KMS-11 (cell line): ENCODE data around the gene BBOF1.
A peak's percentile ranks its signal among the peaks of the same experiment; 100 is the strongest.

Experiments
- H2AFZ ChIP-seq: fragments of 200-600 bp; sonication (generic); 2 replicates; pipeline ENCODE4 v1.6.1; 2016; ENCODE audit warnings: antibody characterized with exemption, mixed run types, low read depth
- H3K27ac ChIP-seq: fragments of 200-600 bp; sonication (generic); 2 replicates; pipeline ENCODE4 v1.6.1; 2016; ENCODE audit warnings: mild to moderate bottlenecking, mixed run types
- H3K27me3 ChIP-seq: fragments of 200-600 bp; sonication (generic); 2 replicates; pipeline ENCODE4 v1.6.1; 2017; ENCODE audit warnings: mild to moderate bottlenecking, low read depth, mixed run types, moderate library complexity; ENCODE audit not compliant: insufficient read depth
- H3K36me3 ChIP-seq: fragments of 200-600 bp; sonication (generic); 2 replicates; pipeline ENCODE4 v1.6.1; 2017; ENCODE audit warnings: mild to moderate bottlenecking, mixed run types; ENCODE audit not compliant: insufficient read depth
- H3K4me1 ChIP-seq: fragments of 200-600 bp; sonication (generic); 2 replicates; pipeline ENCODE4 v1.6.1; 2016; ENCODE audit warnings: mild to moderate bottlenecking, low read depth, mixed run types; ENCODE audit not compliant: poor library complexity, severe bottlenecking
- H3K4me2 ChIP-seq: fragments of 200-600 bp; sonication (generic); 2 replicates; pipeline ENCODE4 v1.7.0; 2016; ENCODE audit warnings: mild to moderate bottlenecking, mixed run types
- H3K4me3 ChIP-seq: fragments of 200-600 bp; sonication (generic); IDR thresholded peaks from 2 replicates; pipeline ENCODE4 v1.6.1; 2017; ENCODE audit warnings: low read depth, low read length, mixed read lengths; ENCODE audit not compliant: insufficient read depth
- H3K79me2 ChIP-seq: fragments of 200-600 bp; sonication (generic); 2 replicates; pipeline ENCODE4 v1.6.1; 2016; ENCODE audit warnings: low read depth, mixed run types; ENCODE audit not compliant: insufficient read depth
- H3K9ac ChIP-seq: fragments of 200-600 bp; sonication (generic); 2 replicates; pipeline ENCODE4 v1.6.1; 2016; ENCODE audit warnings: mild to moderate bottlenecking, mixed run types
- H4K20me1 ChIP-seq: fragments of 200-600 bp; sonication (generic); 2 replicates; pipeline ENCODE4 v1.6.1; 2016; ENCODE audit warnings: mild to moderate bottlenecking, mixed run types; ENCODE audit not compliant: insufficient read depth
- TF ChIP-seq, protein P1 (sequence below): fragments of 200-600 bp; sonication (generic); conservative IDR thresholded peaks from 2 replicates; pipeline ENCODE4 v1.6.1; 2017; ENCODE audit warnings: low read depth, mild to moderate bottlenecking, antibody characterized with exemption, low read length, moderate library complexity, mixed read lengths

The BBOF1 gene

DNA sequence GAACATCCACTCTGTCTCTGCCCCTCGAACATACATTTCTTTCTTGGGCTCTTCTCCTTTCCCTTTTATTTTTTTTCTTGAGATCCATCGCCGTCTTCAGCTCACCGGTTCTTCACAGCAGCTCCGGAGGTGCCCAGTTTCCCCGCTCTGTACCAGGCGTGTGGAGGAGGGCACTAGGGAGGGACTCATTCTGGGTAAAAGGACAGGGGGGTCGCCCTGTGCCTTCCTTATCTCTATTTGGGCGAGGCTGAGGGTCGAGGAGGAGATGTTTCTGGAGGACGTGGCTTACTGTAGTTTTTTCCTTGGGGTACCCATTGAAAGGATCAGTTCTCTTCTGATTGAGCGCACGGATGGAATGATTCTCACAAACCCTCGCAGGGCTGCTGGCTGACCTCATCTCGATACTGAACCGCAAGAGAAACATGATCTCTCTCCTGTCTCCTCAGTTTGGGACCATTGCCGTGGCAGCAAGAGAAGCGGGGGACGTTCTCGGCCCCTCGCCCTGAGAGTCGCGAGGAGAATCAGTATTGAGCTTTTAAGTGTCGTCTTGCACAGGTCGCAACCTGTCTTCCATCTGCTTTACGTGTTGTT lies 66.0 kb downstream of the BBOF1 start:
- H3K27ac ChIP-seq, result peak overlapping the region; percentile 84
- no peak overlapping the region for H3K4me3 ChIP-seq
- H2AFZ ChIP-seq, result peak overlapping the region; percentile 69
- peaks cover 15% of the 10 kb centered on the region for H3K4me1 ChIP-seq
- peaks cover 13% of the 10 kb centered on the region; the same call in 1 of the 2 replicates for H3K79me2 ChIP-seq
- TF ChIP-seq, protein P1, sequence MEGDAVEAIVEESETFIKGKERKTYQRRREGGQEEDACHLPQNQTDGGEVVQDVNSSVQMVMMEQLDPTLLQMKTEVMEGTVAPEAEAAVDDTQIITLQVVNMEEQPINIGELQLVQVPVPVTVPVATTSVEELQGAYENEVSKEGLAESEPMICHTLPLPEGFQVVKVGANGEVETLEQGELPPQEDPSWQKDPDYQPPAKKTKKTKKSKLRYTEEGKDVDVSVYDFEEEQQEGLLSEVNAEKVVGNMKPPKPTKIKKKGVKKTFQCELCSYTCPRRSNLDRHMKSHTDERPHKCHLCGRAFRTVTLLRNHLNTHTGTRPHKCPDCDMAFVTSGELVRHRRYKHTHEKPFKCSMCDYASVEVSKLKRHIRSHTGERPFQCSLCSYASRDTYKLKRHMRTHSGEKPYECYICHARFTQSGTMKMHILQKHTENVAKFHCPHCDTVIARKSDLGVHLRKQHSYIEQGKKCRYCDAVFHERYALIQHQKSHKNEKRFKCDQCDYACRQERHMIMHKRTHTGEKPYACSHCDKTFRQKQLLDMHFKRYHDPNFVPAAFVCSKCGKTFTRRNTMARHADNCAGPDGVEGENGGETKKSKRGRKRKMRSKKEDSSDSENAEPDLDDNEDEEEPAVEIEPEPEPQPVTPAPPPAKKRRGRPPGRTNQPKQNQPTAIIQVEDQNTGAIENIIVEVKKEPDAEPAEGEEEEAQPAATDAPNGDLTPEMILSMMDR, result no peak
- peak overlapping the region; percentile 83 for H3K9ac ChIP-seq
- peak overlapping the region; percentile 95 for H3K4me2 ChIP-seq
- H4K20me1 ChIP-seq, result no peaks in the 10 kb centered on the region
- no peaks in the 10 kb centered on the region for H3K27me3 ChIP-seq
- H3K36me3 ChIP-seq, result no peaks in the 10 kb centered on the region

DNA sequence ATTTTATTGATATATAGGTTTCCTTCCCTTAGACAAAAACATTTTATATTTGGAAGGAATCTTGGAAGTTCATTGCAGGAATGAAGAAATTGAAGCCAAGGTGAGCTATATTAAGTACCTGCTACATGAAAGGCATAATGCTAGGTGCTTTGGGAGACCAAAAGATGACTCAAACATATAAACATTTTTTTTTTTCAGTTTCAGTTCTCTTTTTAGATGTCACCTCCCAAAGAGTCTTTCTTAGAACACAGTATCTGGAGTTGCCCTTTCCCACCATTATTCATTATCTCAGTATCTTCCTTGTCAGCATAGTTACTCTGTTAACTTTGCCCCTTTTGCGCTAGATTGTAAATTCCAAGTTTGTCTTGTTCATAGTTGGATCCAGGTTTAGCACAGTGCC lies 66.7 kb downstream of the BBOF1 start:
- Histone ChIP-seq H3K27ac (peak overlapping the region; percentile 84), H3K9ac (peak overlapping the region; percentile 83)
- TF ChIP-seq, protein P1, result no peak

DNA sequence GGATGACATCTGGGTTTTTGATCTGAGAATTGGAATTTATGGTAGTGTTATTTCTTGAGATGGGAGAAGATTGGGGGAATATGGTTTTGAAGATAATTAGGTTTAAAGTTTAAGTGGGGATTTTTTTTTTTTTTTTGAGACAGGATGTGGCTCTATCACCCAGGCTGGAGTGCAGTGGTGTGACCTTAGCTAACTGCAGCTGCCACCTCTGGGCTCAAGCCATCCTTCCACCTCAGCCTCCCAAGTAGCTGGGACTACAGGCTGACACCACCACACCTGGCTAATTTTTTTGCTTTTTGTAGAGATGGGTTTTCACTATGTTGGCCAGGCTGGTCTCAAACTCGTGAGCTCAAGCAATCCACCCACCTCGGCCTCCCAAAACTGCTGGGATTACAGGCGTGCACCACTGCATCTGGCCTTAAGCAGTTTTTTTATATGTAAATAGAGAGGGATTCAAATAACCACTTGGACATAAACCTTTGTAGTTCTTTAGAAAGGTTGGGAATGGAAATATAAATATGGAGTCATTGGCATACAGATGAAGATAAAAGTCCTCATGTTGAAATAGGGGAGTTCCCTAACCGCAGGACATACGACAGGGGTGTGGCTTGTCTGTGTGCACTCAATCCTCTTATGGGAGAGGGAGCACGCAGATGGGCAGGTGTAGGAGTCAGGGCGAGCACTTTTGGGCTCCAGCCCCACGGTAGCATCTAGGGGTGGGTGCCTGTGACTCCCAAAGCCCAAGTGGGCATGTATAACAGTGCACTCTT lies 70.3 kb downstream of the BBOF1 start:
- H2AFZ ChIP-seq, result no peak overlapping the region
- no peak overlapping the region for H3K27ac ChIP-seq
- no peak overlapping the region for H3K4me2 ChIP-seq
- peaks cover 13% of the 10 kb centered on the region; the same call in 1 of the 2 replicates for H3K79me2 ChIP-seq
- H3K27me3 ChIP-seq, result no peaks in the 10 kb centered on the region
- no peak overlapping the region for H3K9ac ChIP-seq
- H3K4me3 ChIP-seq, result no peak overlapping the region
- TF ChIP-seq, protein P1, result no peak
- peaks cover 15% of the 10 kb centered on the region for H3K4me1 ChIP-seq
- H4K20me1 ChIP-seq, result no peaks in the 10 kb centered on the region
- no peaks in the 10 kb centered on the region for H3K36me3 ChIP-seq

More for the DNA sequence above, 66.7 kb downstream of the BBOF1 start:
- Histone ChIP-seq H3K4me2 (peak overlapping the region; percentile 95), H3K4me3 (no peak overlapping the region), H3K79me2 (peaks cover 13% of the 10 kb centered on the region; the same call in 1 of the 2 replicates), H2AFZ (peak overlapping the region; percentile 69; the same call in 1 of the 2 replicates), H4K20me1 (no peaks in the 10 kb centered on the region), H3K27me3 (no peaks in the 10 kb centered on the region), H3K36me3 (no peaks in the 10 kb centered on the region), H3K4me1 (peaks cover 15% of the 10 kb centered on the region)

DNA sequence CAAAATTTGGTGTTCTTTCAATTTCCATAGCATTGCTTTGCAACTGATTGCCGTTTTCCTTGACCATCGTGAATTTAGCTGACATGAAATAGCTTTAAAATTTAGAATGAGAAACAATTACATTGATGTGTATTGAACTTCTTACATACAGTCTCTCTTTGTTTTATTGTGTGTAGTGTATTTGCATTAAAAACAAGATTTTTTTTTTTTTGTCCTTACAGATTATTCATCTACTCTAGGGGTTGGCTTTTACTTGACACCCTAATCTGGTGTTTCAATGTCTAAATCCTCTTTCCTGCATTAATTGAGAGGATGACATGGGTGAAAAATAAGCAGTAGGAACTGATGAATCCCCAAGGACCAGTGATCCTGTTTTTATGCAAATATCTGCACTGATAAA lies 86.2 kb downstream of the BBOF1 start:
- no peak overlapping the region for H3K4me3 ChIP-seq

More for the DNA sequence above, 86.2 kb downstream of the BBOF1 start:
- H3K36me3 ChIP-seq, result no peaks in the 10 kb centered on the region
- H2AFZ ChIP-seq, result no peak overlapping the region
- no peaks in the 10 kb centered on the region for H3K79me2 ChIP-seq
- no peaks in the 10 kb centered on the region for H4K20me1 ChIP-seq
- H3K27ac ChIP-seq, result no peak overlapping the region
- H3K9ac ChIP-seq, result no peak overlapping the region
- H3K27me3 ChIP-seq, result no peaks in the 10 kb centered on the region
- H3K4me1 ChIP-seq, result no peaks in the 10 kb centered on the region
- TF ChIP-seq, protein P1, result no peak
- no peak overlapping the region for H3K4me2 ChIP-seq
